NCI-H1048 (cell line): ENCODE data around the gene ATP10A.
"Not testable (repeated sequence)": the region's sequence is repeated elsewhere in the genome, so short reads cannot be mapped to it uniquely, and the experiment has no call there.

Source experiments
- DNase-seq: peaks from one replicate; lab custom pipeline; 2025; lab: John Stamatoyannopoulos, UW

The ATP10A gene

DNA sequence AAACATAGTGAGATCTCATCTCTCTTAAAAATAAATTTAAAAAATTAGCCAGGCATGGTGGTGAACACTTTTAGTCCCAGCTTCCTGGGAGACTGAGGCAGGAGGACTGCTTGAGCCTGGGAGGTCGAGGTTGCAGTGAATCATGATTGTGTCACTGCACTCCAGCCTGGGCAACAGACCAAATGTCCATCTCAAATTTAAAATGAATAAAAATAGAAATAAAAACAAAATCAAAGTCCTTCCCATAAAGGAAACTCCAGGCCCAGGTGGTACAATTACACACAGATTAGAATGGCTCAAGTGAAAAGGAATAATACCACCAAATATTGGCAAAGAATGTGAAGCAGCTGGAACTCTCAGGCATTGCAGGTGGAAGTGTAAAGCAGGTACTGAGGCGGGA, 19.3 kb upstream of the ATP10A start:
- no peak for DNase-seq

- DNase-seq: not testable (repeated sequence)
Measured at GRCh38 chr15:25880877-25881276, 17.8 kb upstream of the ATP10A start.

GRCh38 chr15:25880411-25880810, 17.3 kb upstream of the ATP10A start:
- no peak for DNase-seq

- DNase-seq: no peak
Measured at GRCh38 chr15:25879438-25879837, 16.3 kb upstream of the ATP10A start.

GRCh38 chr15:25877681-25878080, 14.6 kb upstream of the ATP10A start:
- no peak for DNase-seq

GRCh38 chr15:25876231-25877140, 13.4 kb upstream of the ATP10A start:
- no peak for DNase-seq

GRCh38 chr15:25875566-25875965, 12.4 kb upstream of the ATP10A start:
- no peak for DNase-seq

DNA sequence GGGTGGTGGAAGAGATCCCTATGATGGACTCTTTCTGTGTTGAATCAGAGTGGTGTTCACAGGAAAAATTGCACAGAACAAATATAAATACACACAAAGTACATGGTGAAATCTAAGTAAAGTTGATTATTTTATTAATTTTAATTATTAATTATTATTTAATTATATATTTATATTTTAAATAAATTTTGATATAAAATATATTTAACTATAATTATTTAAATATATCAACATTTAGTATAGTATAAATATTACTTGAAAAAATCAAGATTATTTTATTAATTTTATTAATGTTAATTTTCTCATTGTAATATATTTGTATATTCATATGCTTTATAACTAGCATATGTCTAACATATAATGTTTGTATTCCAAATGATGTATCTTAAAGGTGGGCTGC, 11.3 kb upstream of the ATP10A start:
- DNase-seq: no peak

GRCh38 chr15:25871403-25871802, 8.3 kb upstream of the ATP10A start:
- no peak for DNase-seq

DNA sequence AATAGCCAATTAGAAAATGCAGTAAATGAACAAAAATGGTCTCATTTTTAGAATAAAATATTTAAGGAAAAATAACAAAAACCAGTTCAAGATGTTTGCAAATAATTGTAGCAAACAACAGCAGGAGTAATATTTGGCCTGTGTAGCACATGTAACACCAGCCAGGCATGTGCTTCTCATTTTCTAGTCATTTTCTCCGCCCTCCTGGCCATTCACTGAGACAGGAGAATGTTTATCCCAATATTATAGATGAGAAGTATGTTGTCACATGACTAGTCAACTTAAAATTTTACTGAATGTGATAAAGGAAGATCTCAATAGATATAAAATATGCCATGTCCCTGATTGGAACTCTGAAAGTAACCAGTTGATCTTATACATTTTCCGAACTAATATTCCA, 7.8 kb upstream of the ATP10A start:
- no peak for DNase-seq

DNA sequence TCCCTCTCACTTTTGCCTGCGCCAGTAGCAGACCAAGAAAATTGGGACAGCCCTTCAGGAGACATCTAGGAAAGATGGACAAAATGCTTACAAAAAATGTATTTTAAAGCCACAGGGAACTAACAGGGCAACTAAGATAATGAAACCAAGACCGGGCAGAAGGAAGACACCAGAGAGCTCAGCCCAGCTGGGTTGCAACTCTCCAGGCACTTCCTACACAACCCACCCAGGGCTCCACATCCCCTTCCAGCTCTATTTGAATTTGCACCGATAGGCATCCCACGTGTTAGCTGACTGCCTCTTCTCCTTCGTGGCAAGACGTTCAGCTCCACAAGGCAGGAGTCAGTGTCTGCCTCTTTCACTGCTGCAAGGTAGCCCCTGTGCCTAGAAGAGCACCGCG, 6.6 kb upstream of the ATP10A start:
- DNase-seq: no peak

DNA sequence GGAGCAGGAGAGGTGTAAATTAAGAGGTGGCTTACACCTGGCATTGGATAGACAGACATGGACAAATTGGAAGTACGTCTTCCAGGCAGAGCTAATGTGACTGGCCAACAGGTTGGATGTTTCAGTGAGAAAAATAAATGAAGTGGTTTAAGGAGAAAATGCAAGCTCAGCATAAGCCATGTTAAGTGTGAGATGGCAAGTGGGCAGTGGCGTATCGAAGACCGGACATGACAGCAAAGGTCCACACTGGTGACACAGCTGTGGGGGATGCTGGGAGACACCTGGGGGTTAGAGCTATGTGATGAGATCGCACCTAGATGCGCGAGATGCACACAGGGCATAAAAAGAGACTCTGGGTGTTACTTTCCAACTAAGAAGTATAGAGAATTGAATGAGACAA, 3.7 kb upstream of the ATP10A start:
- DNase-seq: no peak

DNA sequence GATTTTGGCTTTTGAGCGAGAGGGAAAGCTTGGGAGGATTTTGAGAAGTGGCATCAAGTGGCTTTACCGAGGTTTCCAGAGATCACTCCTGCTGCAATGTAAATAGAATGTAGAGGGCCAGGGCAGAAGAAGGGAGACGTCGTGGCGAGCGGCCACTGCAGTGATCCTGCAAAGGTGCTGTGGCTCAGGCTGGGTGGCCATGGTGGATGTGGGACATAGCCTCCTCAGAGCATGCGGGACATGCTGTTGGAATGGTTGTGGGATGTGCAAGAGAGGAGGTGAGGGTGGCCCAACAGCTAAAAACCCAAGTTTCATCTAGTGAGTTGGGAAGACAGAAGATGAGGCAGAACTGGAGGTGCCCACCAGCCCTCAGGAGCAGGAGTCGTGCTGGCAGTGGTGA, 3.1 kb upstream of the ATP10A start:
- no peak for DNase-seq

- no peak for DNase-seq
Measured at GRCh38 chr15:25864966-25865365, 1.8 kb upstream of the ATP10A start.

- DNase-seq: no peak
Measured at GRCh38 chr15:25863968-25864580, 947 bp upstream of the ATP10A start.

GRCh38 chr15:25862472-25863110, 536 bp downstream of the ATP10A start:
- no peak for DNase-seq

GRCh38 chr15:25862071-25862471, 1.1 kb downstream of the ATP10A start:
- no peak for DNase-seq

DNA sequence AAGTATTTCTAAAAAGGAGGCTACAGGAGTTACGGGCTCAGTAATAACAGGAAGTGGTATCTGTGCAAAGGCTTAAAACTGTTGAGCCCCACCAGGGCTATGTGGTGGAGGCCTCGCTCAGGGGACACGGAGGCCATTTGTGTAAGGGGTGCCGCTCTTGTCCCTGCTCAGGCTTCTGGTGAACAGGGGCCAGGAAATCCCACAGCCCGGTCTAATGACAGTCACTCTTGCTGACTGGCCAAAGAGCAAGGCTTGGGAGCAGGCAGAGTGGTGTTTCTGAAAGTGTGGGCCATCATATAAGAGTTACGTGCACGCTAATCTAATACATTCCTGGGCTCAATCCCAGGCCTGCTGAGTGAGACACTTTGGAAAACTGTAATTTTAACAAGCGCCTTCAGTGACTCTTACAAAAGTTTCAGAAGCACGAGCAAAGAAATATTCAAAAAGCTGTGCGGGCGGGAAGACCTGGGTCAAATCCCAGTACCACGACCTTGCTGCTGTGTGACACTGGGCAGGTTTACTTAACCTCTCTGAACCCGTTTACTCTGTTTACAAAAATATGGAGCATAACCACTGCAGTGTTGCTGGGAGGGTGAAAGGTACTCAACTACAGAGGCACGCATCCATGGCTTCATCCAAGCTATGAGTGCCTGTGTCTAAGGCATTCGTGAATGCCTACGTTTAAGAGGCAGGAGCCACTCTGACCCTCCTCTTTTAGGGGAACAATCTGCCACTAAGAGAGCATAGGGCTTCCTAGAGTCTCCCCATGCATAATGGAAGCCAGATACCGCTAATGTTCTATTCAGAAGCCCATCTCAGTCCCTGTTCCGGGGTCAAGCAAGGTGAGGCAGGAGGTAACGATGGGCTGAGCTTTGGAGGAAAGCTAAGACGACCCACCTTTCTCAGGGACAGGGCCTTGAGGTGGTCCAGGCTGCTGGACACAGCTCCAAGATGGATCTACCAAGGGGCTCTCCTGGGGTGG, 2.0 kb downstream of the ATP10A start:
- DNase-seq: no peak

- no peak for DNase-seq
Measured at GRCh38 chr15:25859838-25860645, 3.1 kb downstream of the ATP10A start.

DNA sequence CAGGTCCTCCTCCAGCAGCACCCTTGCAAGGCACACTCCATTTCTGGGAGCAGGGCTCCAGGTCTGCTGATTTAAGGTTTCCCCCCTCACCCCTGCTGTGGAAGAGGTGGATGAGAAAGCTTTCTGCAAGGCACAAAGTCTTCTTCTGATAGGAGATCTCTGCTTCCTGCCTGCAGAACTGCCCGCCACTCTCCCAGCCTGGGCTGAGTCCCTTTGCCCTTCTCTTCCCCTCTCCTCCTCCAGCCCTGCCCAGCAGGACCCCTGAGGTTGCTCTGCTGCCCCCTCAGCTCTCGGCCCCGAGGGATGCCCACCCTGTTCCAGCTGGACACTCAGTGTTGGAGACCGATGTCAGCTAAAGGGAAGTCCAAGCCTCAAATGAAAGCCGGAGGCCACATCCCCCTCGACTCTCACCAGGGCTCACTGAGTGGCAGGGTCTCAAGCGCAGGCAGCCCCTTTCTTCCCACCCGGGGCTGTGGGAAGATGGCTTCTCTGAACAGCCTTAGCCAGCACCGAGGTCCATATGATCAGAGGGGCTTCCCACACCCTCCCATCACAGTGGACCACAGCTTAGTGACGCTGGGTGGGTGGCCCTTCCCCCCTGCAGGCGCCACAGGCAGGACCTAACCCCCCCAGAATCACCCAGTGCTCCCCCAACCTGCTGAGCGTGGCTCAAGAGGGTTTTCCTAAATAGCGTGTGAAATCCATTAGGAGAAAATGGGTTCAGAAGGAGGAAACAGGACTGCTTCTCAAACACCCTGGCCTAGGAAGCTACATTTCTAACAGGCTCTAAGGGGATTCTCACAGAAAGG, 4.0 kb downstream of the ATP10A start:
- no peak for DNase-seq
